ENCODE data around the gene TP53AIP1.

Gene TP53AIP1

GRCh38 chr11:128955636-128956035 lies 13.0 kb upstream of the TP53AIP1 start:
- ATAC-seq (no peak), DNase-seq (ENCODE audit: low spot score in 2 of 2) (no peak)
- H3K9me3 Mint-ChIP-seq: no peaks in the 10 kb centered on the region
- H3K4me1 Mint-ChIP-seq: no peaks in the 10 kb centered on the region
- no peak overlapping the region for H3K4me3 Mint-ChIP-seq
- H3K27ac Mint-ChIP-seq: no peak overlapping the region
- no peaks in the 10 kb centered on the region for H3K36me3 Mint-ChIP-seq

- Mint-ChIP-seq H3K9me3 (no peaks in the 10 kb centered on the region), H3K4me1 (no peaks in the 10 kb centered on the region), H3K36me3 (no peaks in the 10 kb centered on the region), H3K4me3 (no peak overlapping the region), H3K27ac (no peak overlapping the region)
- no peak for ATAC-seq
- DNase-seq (ENCODE audit: low spot score in 2 of 2): no peak
These were observed 10.5 kb upstream of the TP53AIP1 start for GRCh38 chr11:128953151-128953550.

- no peak for DNase-seq (ENCODE audit: low spot score in 2 of 2)
- Mint-ChIP-seq H3K27ac (no peak overlapping the region), H3K4me1 (no peaks in the 10 kb centered on the region), H3K9me3 (no peaks in the 10 kb centered on the region), H3K36me3 (no peaks in the 10 kb centered on the region), H3K4me3 (no peak overlapping the region)
- ATAC-seq: no peak
These were observed 7.3 kb upstream of the TP53AIP1 start for GRCh38 chr11:128949791-128950454.

- no peak for ATAC-seq
- no peak overlapping the region for H3K4me3 Mint-ChIP-seq
These were observed 5.9 kb upstream of the TP53AIP1 start for GRCh38 chr11:128948583-128948982.

GRCh38 chr11:128947773-128948172 lies 5.1 kb upstream of the TP53AIP1 start:
- Mint-ChIP-seq H3K4me3 (no peak overlapping the region), H3K36me3 (no peaks in the 10 kb centered on the region), H3K27ac (no peak overlapping the region), H3K9me3 (no peaks in the 10 kb centered on the region), H3K4me1 (no peaks in the 10 kb centered on the region)
- DNase-seq (ENCODE audit: low spot score in 2 of 2) (no peak), ATAC-seq (no peak)

More at GRCh38 chr11:128948583-128948982, 5.9 kb upstream of the TP53AIP1 start:
- no peak for DNase-seq (ENCODE audit: low spot score in 2 of 2)
- H3K9me3 Mint-ChIP-seq: no peaks in the 10 kb centered on the region
- peak overlapping the region; percentile 57 for H3K27ac Mint-ChIP-seq
- H3K4me1 Mint-ChIP-seq: no peaks in the 10 kb centered on the region
- H3K36me3 Mint-ChIP-seq: no peaks in the 10 kb centered on the region

- ATAC-seq (no peak), DNase-seq (ENCODE audit: low spot score in 2 of 2) (no peak)
- Mint-ChIP-seq H3K27ac (no peak overlapping the region), H3K9me3 (no peaks in the 10 kb centered on the region), H3K4me1 (no peaks in the 10 kb centered on the region), H3K36me3 (no peaks in the 10 kb centered on the region), H3K4me3 (no peak overlapping the region)
These were observed 4.0 kb upstream of the TP53AIP1 start for GRCh38 chr11:128946648-128947047.

GRCh38 chr11:128943428-128943976 lies 831 bp upstream of the TP53AIP1 start:
- no peak overlapping the region for H3K27ac Mint-ChIP-seq
- ATAC-seq (no peak), DNase-seq (ENCODE audit: low spot score in 2 of 2) (no peak)
- no peaks in the 10 kb centered on the region for H3K9me3 Mint-ChIP-seq
- H3K4me1 Mint-ChIP-seq: no peaks in the 10 kb centered on the region
- no peak overlapping the region for H3K4me3 Mint-ChIP-seq
- no peaks in the 10 kb centered on the region for H3K36me3 Mint-ChIP-seq

- Mint-ChIP-seq H3K27ac (no peak overlapping the region), H3K36me3 (no peaks in the 10 kb centered on the region), H3K9me3 (no peaks in the 10 kb centered on the region), H3K4me3 (no peak overlapping the region), H3K4me1 (no peaks in the 10 kb centered on the region)
- DNase-seq (ENCODE audit: low spot score in 2 of 2) (no peak), ATAC-seq (no peak)
These were observed 429 bp downstream of the TP53AIP1 start for GRCh38 chr11:128942272-128942612.

GRCh38 chr11:128941573-128942271 lies 949 bp downstream of the TP53AIP1 start:
- H3K9me3 Mint-ChIP-seq: no peaks in the 10 kb centered on the region
- no peak for ATAC-seq
- H3K36me3 Mint-ChIP-seq: no peaks in the 10 kb centered on the region
- H3K27ac Mint-ChIP-seq: no peak overlapping the region
- no peak for DNase-seq (ENCODE audit: low spot score in 2 of 2)
- H3K4me3 Mint-ChIP-seq: no peak overlapping the region
- H3K4me1 Mint-ChIP-seq: no peaks in the 10 kb centered on the region

- H3K4me1 Mint-ChIP-seq: no peaks in the 10 kb centered on the region
- H3K36me3 Mint-ChIP-seq: no peaks in the 10 kb centered on the region
- H3K4me3 Mint-ChIP-seq: no peak overlapping the region
- no peak overlapping the region for H3K27ac Mint-ChIP-seq
- H3K9me3 Mint-ChIP-seq: no peaks in the 10 kb centered on the region
- DNase-seq (ENCODE audit: low spot score in 2 of 2) (no peak), ATAC-seq (no peak)
These were observed 1.6 kb downstream of the TP53AIP1 start for GRCh38 chr11:128941110-128941509.

- Mint-ChIP-seq H3K27ac (no peak overlapping the region), H3K4me3 (no peak overlapping the region), H3K36me3 (no peaks in the 10 kb centered on the region), H3K9me3 (no peaks in the 10 kb centered on the region), H3K4me1 (no peaks in the 10 kb centered on the region)
- DNase-seq (ENCODE audit: low spot score in 2 of 2) (no peak), ATAC-seq (no peak)
These were observed 2.1 kb downstream of the TP53AIP1 start for GRCh38 chr11:128940603-128941002.

- DNase-seq (ENCODE audit: low spot score in 2 of 2) (no peak), ATAC-seq (no peak)
- H3K4me3 Mint-ChIP-seq: no peak overlapping the region
- H3K9me3 Mint-ChIP-seq: no peaks in the 10 kb centered on the region
- no peak overlapping the region for H3K27ac Mint-ChIP-seq
- no peaks in the 10 kb centered on the region for H3K36me3 Mint-ChIP-seq
- H3K4me1 Mint-ChIP-seq: no peaks in the 10 kb centered on the region
These were observed 2.5 kb downstream of the TP53AIP1 start for GRCh38 chr11:128940156-128940555.

GRCh38 chr11:128939591-128939990 lies 3.1 kb downstream of the TP53AIP1 start:
- no peak overlapping the region for H3K27ac Mint-ChIP-seq
- no peak overlapping the region for H3K4me3 Mint-ChIP-seq
- DNase-seq (ENCODE audit: low spot score in 2 of 2) (no peak), ATAC-seq (no peak)
- H3K4me1 Mint-ChIP-seq: no peaks in the 10 kb centered on the region
- H3K36me3 Mint-ChIP-seq: no peaks in the 10 kb centered on the region
- H3K9me3 Mint-ChIP-seq: no peaks in the 10 kb centered on the region

GRCh38 chr11:128938156-128938885 lies 4.3 kb downstream of the TP53AIP1 start:
- ATAC-seq: no peak
- H3K4me1 Mint-ChIP-seq: no peaks in the 10 kb centered on the region
- DNase-seq (ENCODE audit: low spot score in 2 of 2): no peak
- H3K9me3 Mint-ChIP-seq: no peaks in the 10 kb centered on the region
- no peaks in the 10 kb centered on the region for H3K36me3 Mint-ChIP-seq
- no peak overlapping the region for H3K27ac Mint-ChIP-seq
- H3K4me3 Mint-ChIP-seq: no peak overlapping the region

GRCh38 chr11:128937480-128937879 lies 5.2 kb downstream of the TP53AIP1 start:
- no peak overlapping the region for H3K4me3 Mint-ChIP-seq
- H3K36me3 Mint-ChIP-seq: no peaks in the 10 kb centered on the region
- no peaks in the 10 kb centered on the region for H3K4me1 Mint-ChIP-seq
- ATAC-seq (no peak), DNase-seq (ENCODE audit: low spot score in 2 of 2) (no peak)
- no peaks in the 10 kb centered on the region for H3K9me3 Mint-ChIP-seq
- no peak overlapping the region for H3K27ac Mint-ChIP-seq
